K562 (cell line): ENCODE data around the gene EEF1AKMT4. TPM values are rescaled to one million over a fixed set of nuclear protein-coding genes. Genes with fewer than 3 reads are reported as not detected.

Source experiments
- BRF1 ChIP-seq: IDR thresholded peaks from 3 replicates; pipeline ENCODE4 v1.6.1; 2011; ENCODE audit warnings: borderline replicate concordance, mild to moderate bottlenecking; ENCODE audit not compliant: insufficient read length; ENCODE audit errors: extremely low read depth
- CHD2 ChIP-seq: IDR thresholded peaks from 2 replicates; pipeline ENCODE4 v1.6.1; 2011; ENCODE audit warnings: low read depth, low read length
- GABPB1 ChIP-seq: sonication (generic); formaldehyde crosslinking; IDR thresholded peaks from 2 replicates; pipeline ENCODE4 v1.8.0; 2022; ENCODE audit warnings: mild to moderate bottlenecking, missing genetic modification reagents
- NR2F6 ChIP-seq: fragments of 450-650 bp; formaldehyde crosslinking; IDR thresholded peaks from 2 replicates; pipeline ENCODE4 v1.4.0; 2020; ENCODE audit warnings: mild to moderate bottlenecking
- PHF21A ChIP-seq: fragments of 450-650 bp; IDR thresholded peaks from 2 replicates; pipeline ENCODE4 v1.6.1; 2017; ENCODE audit warnings: low read depth, borderline replicate concordance
- ZNF253 ChIP-seq: fragments of 250-450 bp; sonication (Bioruptor Pico); conservative IDR thresholded peaks from 2 replicates; pipeline ENCODE4 v1.6.1; 2021; ENCODE audit warnings: mild to moderate bottlenecking
- ZNF57 ChIP-seq: fragments of 450-650 bp; formaldehyde crosslinking; IDR thresholded peaks from 2 replicates; pipeline ENCODE4 v1.4.0; 2020; ENCODE audit warnings: mild to moderate bottlenecking, moderate library complexity
- ZNF780A ChIP-seq: fragments of 250-450 bp; sonication (Bioruptor Pico); IDR thresholded peaks from 2 replicates; pipeline ENCODE4 v1.5.0; 2021; ENCODE audit warnings: mild to moderate bottlenecking
- polyA plus RNA-seq, 8 experiments: library from polyadenylated mRNA; depleted of rRNA in 4 of 8; stranded (reverse) in 5 of 8; unstranded in 3 of 8; fragments of >200 nt; fragmentation: Nextera tagmentation in 2 of 8; fragmentation: Illumina TruSeq in 1 of 8; extraction: Ambion mirVana in 2 of 8; extraction: Trizol in 1 of 8; gene quantifications; 2 replicates each; pipeline versions ENCODE4 v1.2.1 to v1.2.3, GENCODE V29; 2011 to 2014; ENCODE audit warnings: inconsistent platforms in 1 of 8, missing spikeins in 1 of 8
- total RNA-seq, 7 experiments: library from RNA; depleted of rRNA in 6 of 7; stranded (reverse); fragments of >200 nt in 6 of 7; fragmentation: Illumina TruSeq in 2 of 7; extraction: Trizol in 2 of 7; gene quantifications; 2 replicates each; pipeline versions ENCODE4 v1.2.1 to v1.2.3, GENCODE V29; 2011 to 2021; ENCODE audit warnings: low replicate concordance in 1 of 7
- TF ChIP-seq, protein P1 (sequence below), 2 experiments: fragments of 450-650 bp; formaldehyde crosslinking in 1 of 2; IDR thresholded peaks; 2 replicates each; pipeline versions ENCODE4 v1.4.0 to v1.6.1; 2014 to 2020; ENCODE audit warnings: mild to moderate bottlenecking in 2 of 2, borderline replicate concordance in 1 of 2, low read depth in 1 of 2
- TF ChIP-seq, protein P2 (sequence below): fragments of 200-800 bp; sonication (Bioruptor generic); IDR thresholded peaks from 2 replicates; pipeline ENCODE4 v1.6.1; 2016; ENCODE audit warnings: missing genetic modification characterization, missing compliant biosample characterization
- TF ChIP-seq, protein P3 (sequence below): sonication (generic); formaldehyde crosslinking; IDR thresholded peaks from 2 replicates; pipeline ENCODE4 v1.9.0; 2022; ENCODE audit warnings: mild to moderate bottlenecking, missing genetic modification reagents
- TF ChIP-seq, protein P4 (sequence below): sonication (generic); formaldehyde crosslinking; IDR thresholded peaks from 2 replicates; pipeline ENCODE4 v1.8.1; 2022; ENCODE audit warnings: missing genetic modification reagents

The EEF1AKMT4 gene
- total and polyA plus RNA-seq, 9 of the 15 experiments (the other 6 are each of a cell fraction or from before 2014, with no cell fraction given): 10.3 to 49.4 (median 18.9) TPM

DNA sequence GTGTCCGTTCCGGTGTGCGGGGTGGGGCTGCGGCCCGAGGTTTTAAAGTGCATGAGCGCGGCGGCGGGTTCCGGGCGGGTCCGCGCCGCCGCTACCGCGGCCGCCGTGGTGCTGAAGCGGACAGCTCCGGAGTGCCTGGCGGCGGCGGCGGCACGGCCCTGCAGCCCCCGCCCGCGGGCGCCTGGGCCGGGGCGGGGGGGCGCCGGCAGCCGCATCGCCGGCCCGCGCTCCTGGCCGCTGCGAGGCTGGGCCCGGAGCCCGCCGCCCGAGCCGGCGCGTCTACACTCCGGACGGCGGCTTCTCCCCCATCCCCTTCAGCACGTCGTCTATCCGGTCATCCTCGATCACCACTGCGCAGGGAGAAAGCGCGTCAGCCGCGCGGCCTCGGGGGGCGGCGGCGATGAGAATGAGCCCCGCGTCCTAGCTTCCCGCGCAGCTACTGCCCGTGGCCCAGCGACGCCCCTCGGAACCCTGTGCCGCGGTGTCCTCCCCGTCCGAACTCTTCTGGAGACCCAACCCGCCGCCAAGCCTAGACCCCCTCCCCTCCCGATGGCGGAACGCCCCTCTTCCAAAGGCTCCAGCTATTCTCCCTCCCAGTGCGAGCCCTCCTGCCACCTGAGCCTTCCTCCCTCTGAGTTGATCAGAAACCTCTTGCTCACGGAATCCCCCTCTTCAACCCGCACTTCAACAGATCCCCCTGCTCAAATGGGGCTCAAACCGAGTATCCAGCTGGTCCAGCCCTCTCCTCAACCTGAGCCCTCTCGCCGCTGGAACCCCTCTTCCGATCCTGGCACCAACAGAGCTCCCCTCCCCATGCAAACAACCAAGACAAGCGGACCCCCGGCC lies 10.6 kb downstream of the EEF1AKMT4 start (continued):
- TF ChIP-seq, protein P1, sequence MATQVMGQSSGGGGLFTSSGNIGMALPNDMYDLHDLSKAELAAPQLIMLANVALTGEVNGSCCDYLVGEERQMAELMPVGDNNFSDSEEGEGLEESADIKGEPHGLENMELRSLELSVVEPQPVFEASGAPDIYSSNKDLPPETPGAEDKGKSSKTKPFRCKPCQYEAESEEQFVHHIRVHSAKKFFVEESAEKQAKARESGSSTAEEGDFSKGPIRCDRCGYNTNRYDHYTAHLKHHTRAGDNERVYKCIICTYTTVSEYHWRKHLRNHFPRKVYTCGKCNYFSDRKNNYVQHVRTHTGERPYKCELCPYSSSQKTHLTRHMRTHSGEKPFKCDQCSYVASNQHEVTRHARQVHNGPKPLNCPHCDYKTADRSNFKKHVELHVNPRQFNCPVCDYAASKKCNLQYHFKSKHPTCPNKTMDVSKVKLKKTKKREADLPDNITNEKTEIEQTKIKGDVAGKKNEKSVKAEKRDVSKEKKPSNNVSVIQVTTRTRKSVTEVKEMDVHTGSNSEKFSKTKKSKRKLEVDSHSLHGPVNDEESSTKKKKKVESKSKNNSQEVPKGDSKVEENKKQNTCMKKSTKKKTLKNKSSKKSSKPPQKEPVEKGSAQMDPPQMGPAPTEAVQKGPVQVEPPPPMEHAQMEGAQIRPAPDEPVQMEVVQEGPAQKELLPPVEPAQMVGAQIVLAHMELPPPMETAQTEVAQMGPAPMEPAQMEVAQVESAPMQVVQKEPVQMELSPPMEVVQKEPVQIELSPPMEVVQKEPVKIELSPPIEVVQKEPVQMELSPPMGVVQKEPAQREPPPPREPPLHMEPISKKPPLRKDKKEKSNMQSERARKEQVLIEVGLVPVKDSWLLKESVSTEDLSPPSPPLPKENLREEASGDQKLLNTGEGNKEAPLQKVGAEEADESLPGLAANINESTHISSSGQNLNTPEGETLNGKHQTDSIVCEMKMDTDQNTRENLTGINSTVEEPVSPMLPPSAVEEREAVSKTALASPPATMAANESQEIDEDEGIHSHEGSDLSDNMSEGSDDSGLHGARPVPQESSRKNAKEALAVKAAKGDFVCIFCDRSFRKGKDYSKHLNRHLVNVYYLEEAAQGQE (IDR thresholded peaks at IDR 0.05; ENCODE audit: borderline replicate concordance): peak; percentile 85
- TF ChIP-seq, protein P1 (CRISPR knock-in tag; IDR thresholded peaks at IDR 0.05; ENCODE audit: low read depth): peak; percentile 90
- TF ChIP-seq CHD2 (no peak), ZNF780A (no peak), ZNF253 (no peak), ZNF57 (no peak), NR2F6 (CRISPR knock-in tag) (no peak), GABPB1 (CRISPR knock-in tag) (peak; percentile 17; the same call in 1 of the 2 replicates), PHF21A (no peak), BRF1 (no peak)
- TF ChIP-seq, protein P2, sequence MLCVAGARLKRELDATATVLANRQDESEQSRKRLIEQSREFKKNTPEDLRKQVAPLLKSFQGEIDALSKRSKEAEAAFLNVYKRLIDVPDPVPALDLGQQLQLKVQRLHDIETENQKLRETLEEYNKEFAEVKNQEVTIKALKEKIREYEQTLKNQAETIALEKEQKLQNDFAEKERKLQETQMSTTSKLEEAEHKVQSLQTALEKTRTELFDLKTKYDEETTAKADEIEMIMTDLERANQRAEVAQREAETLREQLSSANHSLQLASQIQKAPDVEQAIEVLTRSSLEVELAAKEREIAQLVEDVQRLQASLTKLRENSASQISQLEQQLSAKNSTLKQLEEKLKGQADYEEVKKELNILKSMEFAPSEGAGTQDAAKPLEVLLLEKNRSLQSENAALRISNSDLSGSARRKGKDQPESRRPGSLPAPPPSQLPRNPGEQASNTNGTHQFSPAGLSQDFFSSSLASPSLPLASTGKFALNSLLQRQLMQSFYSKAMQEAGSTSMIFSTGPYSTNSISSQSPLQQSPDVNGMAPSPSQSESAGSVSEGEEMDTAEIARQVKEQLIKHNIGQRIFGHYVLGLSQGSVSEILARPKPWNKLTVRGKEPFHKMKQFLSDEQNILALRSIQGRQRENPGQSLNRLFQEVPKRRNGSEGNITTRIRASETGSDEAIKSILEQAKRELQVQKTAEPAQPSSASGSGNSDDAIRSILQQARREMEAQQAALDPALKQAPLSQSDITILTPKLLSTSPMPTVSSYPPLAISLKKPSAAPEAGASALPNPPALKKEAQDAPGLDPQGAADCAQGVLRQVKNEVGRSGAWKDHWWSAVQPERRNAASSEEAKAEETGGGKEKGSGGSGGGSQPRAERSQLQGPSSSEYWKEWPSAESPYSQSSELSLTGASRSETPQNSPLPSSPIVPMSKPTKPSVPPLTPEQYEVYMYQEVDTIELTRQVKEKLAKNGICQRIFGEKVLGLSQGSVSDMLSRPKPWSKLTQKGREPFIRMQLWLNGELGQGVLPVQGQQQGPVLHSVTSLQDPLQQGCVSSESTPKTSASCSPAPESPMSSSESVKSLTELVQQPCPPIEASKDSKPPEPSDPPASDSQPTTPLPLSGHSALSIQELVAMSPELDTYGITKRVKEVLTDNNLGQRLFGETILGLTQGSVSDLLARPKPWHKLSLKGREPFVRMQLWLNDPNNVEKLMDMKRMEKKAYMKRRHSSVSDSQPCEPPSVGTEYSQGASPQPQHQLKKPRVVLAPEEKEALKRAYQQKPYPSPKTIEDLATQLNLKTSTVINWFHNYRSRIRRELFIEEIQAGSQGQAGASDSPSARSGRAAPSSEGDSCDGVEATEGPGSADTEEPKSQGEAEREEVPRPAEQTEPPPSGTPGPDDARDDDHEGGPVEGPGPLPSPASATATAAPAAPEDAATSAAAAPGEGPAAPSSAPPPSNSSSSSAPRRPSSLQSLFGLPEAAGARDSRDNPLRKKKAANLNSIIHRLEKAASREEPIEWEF (CRISPR knock-in tag): no peak
- TF ChIP-seq, protein P3, sequence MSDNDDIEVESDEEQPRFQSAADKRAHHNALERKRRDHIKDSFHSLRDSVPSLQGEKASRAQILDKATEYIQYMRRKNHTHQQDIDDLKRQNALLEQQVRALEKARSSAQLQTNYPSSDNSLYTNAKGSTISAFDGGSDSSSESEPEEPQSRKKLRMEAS: no peak
- TF ChIP-seq, protein P4, sequence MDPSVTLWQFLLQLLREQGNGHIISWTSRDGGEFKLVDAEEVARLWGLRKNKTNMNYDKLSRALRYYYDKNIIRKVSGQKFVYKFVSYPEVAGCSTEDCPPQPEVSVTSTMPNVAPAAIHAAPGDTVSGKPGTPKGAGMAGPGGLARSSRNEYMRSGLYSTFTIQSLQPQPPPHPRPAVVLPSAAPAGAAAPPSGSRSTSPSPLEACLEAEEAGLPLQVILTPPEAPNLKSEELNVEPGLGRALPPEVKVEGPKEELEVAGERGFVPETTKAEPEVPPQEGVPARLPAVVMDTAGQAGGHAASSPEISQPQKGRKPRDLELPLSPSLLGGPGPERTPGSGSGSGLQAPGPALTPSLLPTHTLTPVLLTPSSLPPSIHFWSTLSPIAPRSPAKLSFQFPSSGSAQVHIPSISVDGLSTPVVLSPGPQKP: no peak
